ENCODE measurements around the gene CCL25.

GRCh38 chr19:8087876-8088275 is 35.3 kb downstream of the CCL25 start:
- TF ChIP-seq CTCF (IDR thresholded peaks at IDR 0.05) (no peak), POLR2A (IDR thresholded peaks at IDR 0.05) (no peak), POLR2AphosphoS5 (IDR thresholded peaks at IDR 0.05) (no peak)

All from suprapubic skin (tissue), 4 donors.